ENCODE data around the gene HOXB4. TPM values are rescaled to one million over a fixed set of nuclear protein-coding genes. Genes with fewer than 3 reads are reported as not detected.
A peak's percentile ranks its signal among the peaks of the same experiment; 100 is the strongest.

Gene HOXB4
- total RNA-seq, 4 donors from 2014 or later = 3.5 to 8.3 (median 5.0) TPM

- Histone ChIP-seq H3K4me1 (peaks cover 21 to 46% (median 39%) of the 10 kb centered on the region in 4 donors), H3K27me3 (peaks cover 19 to 100% (median 96%) of the 10 kb centered on the region in 4 donors), H3K9me3 (no peaks in the 10 kb centered on the region), H3K4me3 (no peak overlapping the region), H3K36me3 (no peaks in the 10 kb centered on the region), H3K27ac (replicated peaks in 1 of 4) (no peak overlapping the region)
- no peak for TF ChIP-seq POLR2AphosphoS5 (IDR thresholded peaks at IDR 0.05)
- TF ChIP-seq CTCF (IDR thresholded peaks at IDR 0.05) = no peak
- TF ChIP-seq EP300 (IDR thresholded peaks at IDR 0.05) = no peak
- no peak for TF ChIP-seq POLR2A (IDR thresholded peaks at IDR 0.05; ENCODE audit: low read depth)
- WGBS = 6% methylated on average over 30 of the region's 43 CpGs
- intact Hi-C loops (cut with DNase I) = loop anchor here (5.0 kb wide), 1 partner anchor 280 kb away; no protein-coding TSS in a partner anchor
- DNase-seq (ENCODE audit: extremely low spot score) = no peak
Measured at GRCh38 chr17:48617471-48618255, 39.5 kb upstream of the HOXB4 start.

- H3K4me1 ChIP-seq = peaks cover 29 to 54% (median 46%) of the 10 kb centered on the region in 4 donors
- intact Hi-C loops (cut with DNase I) = loop anchor here (5.0 kb wide), 1 partner anchor 280 kb away; no protein-coding TSS in a partner anchor
- H3K27me3 ChIP-seq = peaks cover 23 to 100% (median 96%) of the 10 kb centered on the region in 4 donors
- H3K27ac ChIP-seq (replicated peaks in 1 of 4) = no peak overlapping the region
- DNase-seq (ENCODE audit: extremely low spot score) = no peak
- 18% methylated on average over 15 of the region's 15 CpGs for WGBS
- TF ChIP-seq POLR2AphosphoS5 (IDR thresholded peaks at IDR 0.05) = no peak
- no peak for TF ChIP-seq POLR2A (IDR thresholded peaks at IDR 0.05; ENCODE audit: low read depth)
- TF ChIP-seq CTCF (IDR thresholded peaks at IDR 0.05) = no peak
- no peak for TF ChIP-seq EP300 (IDR thresholded peaks at IDR 0.05)
- no peak overlapping the region for H3K4me3 ChIP-seq
- no peaks in the 10 kb centered on the region for H3K36me3 ChIP-seq
- H3K9me3 ChIP-seq = no peaks in the 10 kb centered on the region
Measured at GRCh38 chr17:48616717-48617470, 38.7 kb upstream of the HOXB4 start.

- Histone ChIP-seq H3K36me3 (no peaks in the 10 kb centered on the region), H3K4me3 (no peak overlapping the region), H3K9me3 (no peaks in the 10 kb centered on the region), H3K4me1 (peaks cover 36 to 61% (median 54%) of the 10 kb centered on the region in 4 donors), H3K27me3 (peaks cover 31 to 100% (median 94%) of the 10 kb centered on the region in 4 donors), H3K27ac (replicated peaks in 1 of 4) (no peak overlapping the region)
- 17% methylated on average over 17 of the region's 17 CpGs for WGBS
- intact Hi-C loops (cut with DNase I) = loop anchor here (5.0 kb wide), 1 partner anchor 279 kb away; no protein-coding TSS in a partner anchor
- no peak for DNase-seq (ENCODE audit: extremely low spot score)
- no peak for TF ChIP-seq EP300 (IDR thresholded peaks at IDR 0.05)
- no peak for TF ChIP-seq POLR2A (IDR thresholded peaks at IDR 0.05; ENCODE audit: low read depth)
- no peak for TF ChIP-seq CTCF (IDR thresholded peaks at IDR 0.05)
- TF ChIP-seq POLR2AphosphoS5 (IDR thresholded peaks at IDR 0.05) = no peak
Measured at GRCh38 chr17:48615963-48616716, 38.0 kb upstream of the HOXB4 start.

GRCh38 chr17:48615047-48615962 is 37.2 kb upstream of the HOXB4 start, which contains the start of gene HOXB8:
Gene HOXB8, minus strand, starts transcription at chr17:48615292. Its CDS starts 588 bp downstream, at chr17:48614704.
- peak within 1 kb of the TSS in 3 of 4 donors; percentile 6 to 37 (median 11) for H3K4me3 ChIP-seq
- intact Hi-C loops (cut with DNase I) = loop anchor here (5.0 kb wide), 1 partner anchor 278 kb away; no protein-coding TSS in a partner anchor
- H3K9me3 ChIP-seq = no peaks in the 10 kb centered on the region
- WGBS = 12% methylated on average over 41 of the region's 41 CpGs
- H3K27ac ChIP-seq (replicated peaks in 1 of 4) = no peak within 1 kb of the TSS
- H3K36me3 ChIP-seq = no peaks in the 10 kb centered on the region
- H3K27me3 ChIP-seq = peaks cover 37 to 100% (median 94%) of the 10 kb centered on the region in 4 donors
- no peak for DNase-seq (ENCODE audit: extremely low spot score)
- H3K4me1 ChIP-seq = peaks cover 45 to 70% (median 62%) of the 10 kb centered on the region in 4 donors
- TF ChIP-seq POLR2A (IDR thresholded peaks at IDR 0.05; ENCODE audit: low read depth) (no peak), EP300 (IDR thresholded peaks at IDR 0.05) (no peak), POLR2AphosphoS5 (IDR thresholded peaks at IDR 0.05) (no peak), CTCF (IDR thresholded peaks at IDR 0.05) (no peak)

Measured in esophagus muscularis mucosa (tissue), 4 donors.